NCI-H446 treated with DMSO at 0.1 percent for 48 hours (cell line): Measurements from ENCODE around the gene LUZP2.
"Not testable (repeated sequence)": the region's sequence is repeated elsewhere in the genome, so short reads cannot be mapped to it uniquely, and the experiment has no call there.

Experiments used
- DNase-seq: peaks from one replicate; lab custom pipeline; 2025; lab: John Stamatoyannopoulos, UW

Gene LUZP2

DNA sequence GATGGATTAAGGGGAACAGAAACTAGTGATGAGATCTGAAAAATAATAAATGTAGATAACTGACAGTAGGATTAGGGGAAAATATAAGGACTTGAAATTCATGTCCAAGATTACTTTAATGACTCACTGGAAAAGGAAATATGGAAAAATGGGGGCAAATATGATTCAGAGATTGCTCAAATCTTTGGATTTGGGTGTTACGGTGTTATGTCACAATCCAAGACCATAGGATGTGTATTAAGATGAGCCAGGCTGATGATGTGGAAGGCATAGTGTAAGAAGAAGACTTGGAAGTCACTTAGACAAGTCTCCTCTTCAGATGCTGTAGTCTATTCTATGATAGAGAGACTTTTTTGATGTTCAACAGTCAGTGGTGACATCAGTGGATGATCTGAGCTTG, 323.7 kb downstream of the LUZP2 start:
- no peak for DNase-seq

DNA sequence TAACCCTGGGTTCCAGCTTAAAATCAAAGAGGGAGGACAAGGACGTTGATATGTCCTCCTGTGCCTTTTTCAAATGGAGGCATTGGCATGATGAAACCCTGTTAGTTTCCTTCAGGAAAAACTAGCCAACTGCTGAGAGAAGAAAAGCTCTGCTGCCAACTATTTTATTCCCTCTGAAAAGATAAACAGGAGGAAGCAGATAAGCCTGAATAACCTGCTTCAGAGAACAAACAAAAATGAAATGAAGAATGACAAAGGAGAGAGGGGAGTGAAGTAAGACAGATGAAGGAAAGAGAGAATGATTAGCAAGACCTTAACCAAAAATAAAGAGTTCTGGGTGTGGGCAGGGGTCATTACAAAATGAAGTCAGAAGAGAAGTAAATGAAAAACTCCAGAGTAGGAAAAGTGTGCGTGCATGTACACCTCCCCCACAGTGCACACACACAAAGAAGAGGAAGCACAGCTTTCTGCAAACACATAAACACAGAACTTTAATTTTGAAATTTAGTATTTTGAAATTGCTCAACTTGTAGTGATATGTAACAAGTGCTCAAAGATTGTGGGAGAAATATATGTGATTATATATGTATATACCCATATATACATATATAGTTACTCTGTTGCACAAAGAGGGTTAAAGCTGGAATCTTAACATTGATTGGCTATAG, 332.2 kb downstream of the LUZP2 start:
- no peak for DNase-seq

DNA sequence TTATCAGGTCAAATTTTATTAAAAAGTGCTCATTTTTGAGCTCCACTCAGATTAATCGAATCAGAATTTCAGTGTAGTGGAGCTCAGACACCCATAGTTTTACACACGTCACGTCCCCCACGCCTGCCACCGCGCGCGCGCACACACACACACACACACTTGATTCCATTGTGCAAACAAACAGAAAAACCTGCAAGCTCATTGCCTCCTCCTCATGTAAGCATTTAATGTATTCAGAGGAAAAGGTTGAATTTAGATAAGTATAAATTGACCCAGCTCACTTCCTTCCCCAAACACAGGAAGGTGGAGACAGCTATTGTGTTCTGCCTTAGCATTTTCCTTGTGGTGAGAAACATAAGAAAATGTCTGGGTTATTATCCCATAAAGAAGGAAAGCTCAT, 336.7 kb downstream of the LUZP2 start:
- DNase-seq = no peak

DNA sequence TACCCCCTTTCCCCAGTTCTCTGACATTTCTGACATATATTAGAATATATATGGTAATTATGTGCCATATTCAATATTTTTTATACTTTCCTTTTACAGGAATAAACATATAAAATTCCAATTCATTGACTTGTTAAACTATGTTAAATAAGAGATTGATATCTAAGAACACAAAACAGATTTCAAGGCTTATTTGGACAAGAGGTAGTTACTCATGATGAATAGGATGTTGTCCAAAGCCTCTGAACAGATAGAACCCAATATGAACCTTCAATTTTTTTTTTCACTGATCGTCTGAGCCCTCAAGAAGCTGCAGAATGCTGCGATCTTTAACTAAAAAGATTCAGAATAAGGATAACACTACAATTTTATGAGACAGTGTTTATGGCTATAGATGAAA, 340.3 kb downstream of the LUZP2 start:
- no peak for DNase-seq

DNA sequence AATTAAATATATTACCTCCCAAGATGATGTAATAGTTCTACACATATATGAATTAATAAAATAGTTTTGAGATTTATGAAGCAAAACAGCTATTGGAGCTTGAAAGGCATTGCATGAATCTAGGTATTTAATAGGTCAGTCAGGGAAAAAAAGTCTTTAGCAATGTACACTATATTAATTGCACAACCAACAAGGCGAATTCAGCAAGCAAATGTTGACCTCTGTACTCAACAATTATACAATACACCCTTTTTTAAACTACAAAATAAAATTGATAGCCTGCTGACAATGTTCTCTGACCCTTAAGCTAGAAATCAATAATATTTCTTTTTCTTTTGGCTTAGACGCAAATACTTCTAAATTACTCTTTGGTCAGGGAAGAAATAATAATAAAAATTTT, 345.5 kb downstream of the LUZP2 start:
- no peak for DNase-seq

DNA sequence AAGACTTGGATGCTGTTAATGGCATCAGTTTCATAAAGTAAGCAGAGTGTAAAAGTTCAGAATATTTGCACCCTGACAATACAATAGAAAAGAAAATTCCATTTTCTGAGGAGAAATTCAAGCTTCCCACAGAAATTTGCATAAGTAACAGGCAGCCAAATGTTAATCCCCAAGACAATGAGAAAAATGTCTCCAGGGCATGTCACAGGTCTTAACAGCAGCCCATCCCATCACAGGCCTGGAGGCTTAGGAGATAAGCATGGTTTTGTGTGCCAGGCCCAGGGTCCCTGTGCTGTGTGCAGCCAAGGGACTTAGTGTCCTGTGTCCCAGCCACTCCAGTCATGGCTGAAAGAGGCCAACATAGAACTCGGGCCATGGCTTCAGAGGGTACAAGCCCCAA, 347.6 kb downstream of the LUZP2 start:
- DNase-seq = no peak

DNA sequence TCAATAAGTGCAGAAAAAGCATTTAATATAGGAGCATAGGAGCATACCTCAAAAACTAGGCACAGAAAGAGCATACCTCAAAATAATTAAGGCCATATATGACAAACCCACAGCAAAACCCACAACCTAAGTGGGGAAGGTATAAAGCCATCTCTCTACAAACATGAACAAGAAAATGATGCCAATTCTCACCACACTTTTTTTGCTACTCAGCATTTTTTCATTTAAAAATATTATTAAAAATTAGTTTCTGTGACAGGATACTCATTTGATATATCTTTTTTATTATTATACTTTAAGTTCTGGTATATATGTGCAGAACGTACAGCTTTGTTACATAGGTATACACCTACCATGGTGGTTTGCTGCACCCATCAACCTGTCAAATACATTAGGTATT, 352.0 kb downstream of the LUZP2 start:
- DNase-seq = no peak

DNA sequence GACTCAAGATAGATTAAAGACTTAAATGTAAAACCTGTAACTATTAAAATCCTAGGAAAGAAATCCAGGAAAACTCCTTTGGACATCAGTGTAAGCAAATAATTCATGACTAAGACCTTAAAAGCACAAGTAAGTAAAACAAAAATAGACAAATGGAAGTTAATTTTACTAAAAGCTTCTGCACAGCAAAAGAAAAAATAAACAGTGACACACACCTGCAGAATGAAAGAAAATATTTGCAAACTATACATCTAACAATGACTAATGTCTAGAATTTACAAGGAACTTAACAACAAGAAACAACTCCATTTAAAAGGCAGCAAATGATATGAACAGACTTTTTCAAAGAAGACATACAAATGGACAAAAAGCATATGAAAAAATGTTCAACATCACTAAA, 359.1 kb downstream of the LUZP2 start:
- no peak for DNase-seq

DNA sequence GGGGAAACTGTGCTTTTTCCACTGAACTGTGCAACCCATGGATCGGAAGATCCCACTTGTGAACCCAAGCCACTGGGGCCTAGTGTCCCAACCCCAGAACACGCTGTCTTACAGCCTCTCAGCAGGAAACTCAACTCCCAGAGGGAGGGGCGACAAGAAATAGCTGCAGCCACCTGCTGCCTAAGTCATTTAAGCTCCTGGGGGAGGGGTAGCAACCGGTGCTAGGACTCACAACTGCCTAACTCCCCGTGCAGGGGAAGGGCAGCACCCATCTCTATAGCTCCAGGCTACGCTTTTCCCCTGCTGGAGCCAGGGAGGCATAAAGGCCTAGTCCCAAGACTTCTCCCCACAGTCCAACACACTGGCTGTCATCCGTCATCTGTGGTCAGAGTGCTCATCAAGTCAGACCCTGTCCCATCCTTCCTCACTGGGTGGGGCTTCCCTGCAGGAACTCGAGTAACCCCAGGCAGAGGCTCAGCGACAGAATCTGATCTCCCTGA, 363.0 kb downstream of the LUZP2 start:
- no peak for DNase-seq

DNA sequence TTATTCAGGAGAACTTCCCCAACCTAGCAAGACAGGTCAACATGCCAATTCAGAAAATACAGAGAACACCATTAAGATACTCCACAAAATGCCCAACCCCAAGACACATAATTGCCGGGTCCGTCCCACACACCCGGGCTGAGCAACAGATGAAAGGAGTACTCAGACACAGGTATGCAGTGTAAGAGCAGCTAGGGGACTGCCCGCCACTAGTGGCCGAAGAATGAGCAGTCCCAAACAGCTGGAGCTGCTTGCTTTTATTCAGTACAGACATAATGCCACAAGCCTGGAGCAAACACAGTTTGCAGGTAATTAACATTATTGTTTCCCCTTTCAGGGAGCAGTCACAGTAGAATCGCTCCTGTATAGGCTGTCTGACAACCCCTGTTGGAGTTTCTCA, 364.6 kb downstream of the LUZP2 start:
- DNase-seq = no peak

DNA sequence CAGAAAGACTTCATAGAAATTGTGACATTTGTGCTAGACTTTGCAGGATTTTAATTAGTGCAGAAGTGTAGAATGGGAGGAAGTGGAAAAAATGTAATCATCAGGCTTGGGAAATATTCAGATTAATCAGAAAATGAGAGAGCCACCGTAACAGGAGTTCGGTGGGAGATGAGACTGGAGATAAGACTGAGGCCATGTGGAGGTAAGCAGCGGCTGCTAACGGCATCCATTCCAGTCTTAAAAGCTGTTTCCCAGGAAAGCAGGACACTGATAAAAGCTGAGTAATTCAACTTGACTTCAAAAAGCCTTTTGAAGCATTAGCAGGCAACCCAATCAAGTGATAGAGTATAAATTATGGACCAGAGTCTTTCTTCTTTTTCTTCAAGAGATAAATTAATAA, 369.9 kb downstream of the LUZP2 start:
- no peak for DNase-seq

DNA sequence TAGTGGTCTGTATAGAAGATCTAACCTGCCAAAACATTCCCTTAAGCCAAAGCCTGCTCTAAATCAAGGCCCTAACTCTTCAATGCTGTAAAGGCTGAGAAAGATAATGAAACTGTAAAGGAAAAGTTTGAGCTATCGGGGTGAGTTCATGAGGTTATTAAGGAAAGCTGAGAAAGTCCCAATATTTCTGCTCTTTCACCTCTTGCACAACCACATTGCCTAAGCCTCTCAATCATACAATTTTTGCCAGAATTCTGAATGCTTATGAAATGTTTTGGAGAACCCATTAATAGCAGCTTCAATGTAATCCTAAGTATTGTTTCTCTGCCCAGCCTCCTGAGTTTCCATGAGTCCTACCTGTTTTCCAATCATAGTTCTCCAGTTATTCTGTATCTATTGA, 373.2 kb downstream of the LUZP2 start:
- DNase-seq = no peak

DNA sequence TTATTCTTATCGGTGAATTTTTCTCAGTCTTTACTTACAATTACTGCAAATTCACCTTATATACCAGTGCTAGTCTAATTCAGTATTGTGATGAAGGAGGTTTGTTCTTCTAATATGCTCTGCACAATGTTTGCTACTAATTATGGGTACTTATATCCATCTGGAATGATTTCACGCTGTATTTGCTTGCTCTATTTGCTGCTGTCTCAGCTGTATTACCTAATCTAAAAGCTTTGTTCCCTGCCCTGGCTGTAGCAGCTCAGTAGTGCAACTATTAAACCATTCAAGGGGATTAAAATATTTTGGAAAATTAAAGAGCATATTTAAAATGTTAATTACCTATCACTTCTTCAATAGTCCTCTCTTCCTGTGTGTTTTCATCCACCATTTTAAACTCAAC, 375.3 kb downstream of the LUZP2 start:
- DNase-seq = no peak

DNA sequence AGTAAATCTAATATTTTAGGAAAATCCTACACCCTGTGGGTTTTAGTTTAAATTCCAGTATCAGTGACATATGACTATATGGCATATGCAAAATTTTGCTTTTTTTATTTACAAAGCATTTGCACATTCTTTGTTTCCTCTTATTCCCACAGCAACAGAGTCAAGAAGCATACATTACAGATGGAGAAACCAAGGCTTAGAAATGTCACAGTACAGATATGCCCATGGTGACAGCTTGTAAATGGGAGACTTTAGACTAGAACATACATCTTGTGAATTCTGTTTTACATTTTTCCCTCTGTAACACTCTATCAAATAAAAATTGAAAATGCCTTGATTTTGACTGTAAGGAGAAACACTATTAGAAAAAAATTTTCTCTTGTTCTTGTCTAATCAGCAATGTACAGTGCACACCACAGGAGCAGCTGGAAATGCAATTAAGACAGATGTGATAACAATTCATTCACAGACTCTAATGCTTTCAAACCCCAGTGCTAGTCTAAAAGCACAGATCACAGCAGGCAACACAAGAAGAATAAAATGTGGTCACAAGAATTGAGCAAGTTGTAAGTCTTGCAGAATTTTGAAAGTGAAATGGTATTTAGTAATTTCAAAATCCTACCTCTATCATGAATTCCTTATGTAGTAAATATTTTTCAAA, 375.9 kb downstream of the LUZP2 start:
- no peak for DNase-seq

DNA sequence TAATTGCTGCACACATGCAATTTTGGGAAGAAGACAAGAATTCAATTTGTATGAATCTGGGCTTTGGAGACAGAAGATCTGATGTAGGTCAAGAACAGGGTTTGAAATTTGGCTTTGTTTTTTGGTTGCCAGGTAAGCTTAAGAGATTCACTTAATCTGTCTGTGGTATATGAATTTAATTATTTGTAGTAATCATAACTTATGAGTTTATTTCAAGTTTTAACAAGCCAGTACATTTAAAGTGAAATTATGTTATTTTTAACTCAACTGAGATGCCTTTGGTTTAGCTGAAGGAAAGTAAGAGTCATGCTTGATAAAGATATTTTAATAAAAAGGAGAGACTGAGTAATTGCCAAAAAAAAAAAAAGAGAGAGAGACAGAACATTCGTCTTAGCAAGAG, 384.1 kb downstream of the LUZP2 start:
- no peak for DNase-seq

DNA sequence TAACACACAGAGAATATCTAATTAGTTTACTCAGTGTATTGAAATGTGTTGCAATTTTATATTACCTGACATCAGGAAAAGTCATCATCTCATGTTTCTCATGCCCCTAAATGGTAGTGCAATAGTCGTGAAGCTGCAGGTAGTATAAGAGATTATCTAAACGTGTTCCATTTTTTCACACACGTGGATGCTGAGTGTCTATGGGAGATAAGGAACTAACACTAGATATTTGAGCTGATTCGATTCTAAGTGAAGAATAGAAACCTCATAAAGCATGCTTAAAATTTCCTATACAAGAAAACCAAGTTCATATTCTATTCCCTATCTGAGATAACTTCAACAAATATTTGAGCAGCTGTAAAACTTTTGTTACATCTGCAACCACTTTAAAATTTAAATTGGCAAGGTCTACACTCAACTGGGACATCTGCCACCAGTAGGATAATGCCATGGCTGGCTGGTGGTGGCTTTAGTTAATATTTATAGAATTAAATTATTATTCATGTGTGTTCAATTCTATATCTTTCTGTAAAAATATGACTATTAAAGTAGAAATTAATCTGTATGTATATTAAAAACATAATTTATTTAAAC, 388.8 kb downstream of the LUZP2 start:
- no peak for DNase-seq

DNA sequence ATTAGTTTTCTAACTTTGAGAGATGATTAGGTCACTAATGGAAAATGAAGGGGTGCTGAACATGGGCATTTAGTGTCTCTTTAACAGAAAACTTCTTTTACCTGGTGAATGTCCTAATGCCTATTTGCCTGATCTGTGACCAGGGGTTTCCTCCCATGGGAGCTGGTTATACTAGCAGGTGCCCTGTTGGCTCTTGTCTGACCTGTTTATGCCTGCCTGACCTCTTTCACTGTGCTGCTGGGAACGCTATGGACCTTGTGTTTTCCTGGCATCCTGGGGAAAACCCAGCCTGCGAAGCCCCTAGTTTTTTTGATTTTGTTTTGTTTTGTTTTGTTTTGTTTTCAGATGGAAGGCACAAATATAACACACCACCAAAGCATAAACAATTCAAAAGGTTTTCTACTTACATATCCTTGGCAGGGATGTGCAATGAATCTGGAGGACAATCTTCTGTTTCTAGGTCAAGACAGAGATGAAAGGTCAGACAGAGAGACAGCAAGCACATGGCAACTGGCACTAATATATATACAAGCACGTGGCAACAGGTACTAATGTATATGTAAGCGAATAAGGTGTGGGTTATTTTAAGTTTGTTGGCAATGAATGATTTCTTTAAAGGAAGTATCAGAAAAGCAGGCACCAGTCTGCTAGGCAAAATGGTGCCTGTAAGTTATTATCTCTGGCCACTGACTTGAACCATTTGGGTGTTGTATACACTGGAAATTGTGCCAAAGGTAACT, 390.2 kb downstream of the LUZP2 start:
- no peak for DNase-seq

DNA sequence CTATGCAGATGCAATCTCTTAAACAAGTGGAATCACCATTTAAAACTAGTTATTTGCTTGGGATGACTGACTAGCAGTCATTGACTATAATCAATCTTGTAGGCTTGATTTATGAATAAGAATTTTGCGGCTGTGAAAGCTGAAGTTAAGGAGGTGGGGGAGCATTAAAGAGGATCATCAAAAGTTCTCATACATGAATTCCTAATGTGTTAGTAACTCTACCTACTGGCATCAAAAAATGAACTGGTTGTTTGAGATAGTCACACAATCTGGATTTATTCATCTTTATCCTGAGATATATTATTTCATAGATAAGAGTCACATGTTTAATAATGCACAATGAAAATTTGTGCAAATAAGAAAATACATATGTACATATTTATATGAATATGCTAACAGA, 393.6 kb downstream of the LUZP2 start:
- DNase-seq = no peak

DNA sequence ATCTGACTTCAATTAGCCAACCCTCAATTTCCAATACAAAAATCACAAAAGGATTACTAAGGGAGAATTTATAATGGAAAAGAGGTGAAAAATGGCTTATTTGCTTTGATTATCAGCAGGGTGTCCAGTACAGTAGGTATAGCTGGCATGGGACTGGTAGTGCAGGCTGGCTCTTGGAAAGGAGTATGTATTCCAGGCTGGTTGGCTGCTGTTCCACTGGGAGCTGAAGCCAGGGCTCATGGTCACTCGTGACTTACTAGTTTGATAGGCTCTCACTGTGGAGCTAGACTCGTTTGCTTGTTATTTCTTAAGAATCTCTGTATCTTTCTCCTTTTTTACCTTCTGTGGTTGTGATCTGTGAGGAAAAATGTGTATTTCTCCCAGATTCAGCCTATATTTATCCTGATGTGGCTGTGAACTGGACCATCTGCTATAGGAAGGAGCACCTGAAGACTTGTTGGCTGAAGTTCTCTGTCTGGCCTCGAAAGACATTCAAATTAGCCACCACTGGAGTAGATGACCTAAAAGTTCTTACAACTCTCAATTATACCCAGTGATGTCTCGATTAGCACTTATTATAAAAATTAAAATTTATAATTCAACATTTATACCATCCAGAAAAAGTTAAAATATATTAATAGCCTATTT, 395.1 kb downstream of the LUZP2 start:
- DNase-seq = not testable (repeated sequence)

DNA sequence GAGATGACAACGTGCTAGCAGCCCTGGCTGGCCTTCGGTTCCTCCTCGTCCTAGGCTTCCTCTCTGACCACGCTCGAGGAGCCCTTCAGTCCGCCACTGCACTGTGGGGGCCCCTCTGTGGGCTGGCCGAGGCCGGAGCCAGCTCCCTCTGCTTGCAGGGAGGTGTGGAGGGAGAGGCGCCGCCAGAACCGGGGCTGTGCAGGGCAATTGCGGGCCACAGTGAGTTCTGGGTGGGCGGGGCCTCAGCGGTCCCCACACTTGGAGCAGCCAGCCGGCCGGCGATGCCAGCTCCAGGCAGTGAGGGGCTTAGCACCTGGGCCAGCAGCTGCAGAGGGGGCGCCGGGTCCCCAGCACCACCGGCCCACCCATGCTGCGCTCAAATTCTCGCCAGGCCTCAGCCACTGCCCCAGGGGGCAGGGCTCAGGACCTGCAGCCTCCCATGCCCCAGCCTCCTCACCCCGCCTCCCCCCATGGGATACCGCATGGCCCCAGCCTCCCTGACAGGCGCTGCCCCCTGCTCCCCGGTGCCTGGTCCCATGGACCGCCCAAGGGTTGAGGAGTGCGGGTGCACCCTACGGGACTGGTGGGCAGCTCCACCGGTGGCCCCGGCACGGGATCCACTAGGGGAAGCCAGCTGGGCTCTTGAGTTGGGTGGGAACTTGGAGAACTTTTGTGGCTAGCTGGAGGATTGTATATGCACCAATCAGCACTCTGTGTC, 399.4 kb downstream of the LUZP2 start:
- no peak for DNase-seq

DNA sequence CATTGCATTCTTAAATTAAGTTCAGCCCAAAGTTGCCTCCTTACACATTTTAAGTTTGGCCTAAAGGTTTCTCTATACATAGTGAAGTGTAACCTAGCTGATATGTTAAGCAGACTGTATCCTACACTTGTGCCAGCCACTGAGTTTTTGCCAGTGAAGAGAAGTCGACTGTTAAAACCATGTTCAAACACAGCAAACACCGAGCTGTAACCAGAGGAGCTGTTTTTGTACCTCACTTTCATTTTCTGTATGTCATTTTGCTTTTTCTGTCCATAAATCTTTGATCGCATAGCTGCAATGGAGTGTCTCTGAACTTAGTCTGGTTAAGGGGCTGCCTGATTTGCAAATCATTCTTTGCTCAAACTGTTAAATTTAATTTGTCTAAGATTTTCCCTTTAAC, 403.7 kb downstream of the LUZP2 start:
- no peak for DNase-seq
